Activated CD4-positive, alpha-beta T cell treated with anti-CD3 and anti-CD28 coated beads, Interleukin-2, amount 50 U/mL, for 4 hours (primary cell): ENCODE data around the gene COLEC12.

Experiments
- DNase-seq, 2 experiments: peaks; one replicate each; pipeline ENCODE4 v3.0.0-alpha.2; 2020

Gene COLEC12

GRCh38 chr18:434410-434809, 66.1 kb downstream of the COLEC12 start:
- DNase-seq: no peak

- DNase-seq: no peak
Observed at GRCh38 chr18:433960-434359, 66.5 kb downstream of the COLEC12 start.

GRCh38 chr18:433298-433697, 67.2 kb downstream of the COLEC12 start:
- no peak for DNase-seq

- DNase-seq: no peak
Observed at GRCh38 chr18:432791-433190, 67.7 kb downstream of the COLEC12 start.

GRCh38 chr18:429030-429429, 71.5 kb downstream of the COLEC12 start:
- DNase-seq: no peak

- no peak for DNase-seq
Observed at GRCh38 chr18:427005-427404, 73.5 kb downstream of the COLEC12 start.

GRCh38 chr18:425106-425745, 75.3 kb downstream of the COLEC12 start:
- DNase-seq: no peak

GRCh38 chr18:424668-425067, 75.8 kb downstream of the COLEC12 start:
- no peak for DNase-seq

- DNase-seq: no peak
Observed at GRCh38 chr18:424071-424661, 76.3 kb downstream of the COLEC12 start.

GRCh38 chr18:422966-423365, 77.5 kb downstream of the COLEC12 start:
- no peak for DNase-seq

- no peak for DNase-seq
Observed at GRCh38 chr18:421247-422155, 79.0 kb downstream of the COLEC12 start.

GRCh38 chr18:420661-421246, 79.7 kb downstream of the COLEC12 start:
- DNase-seq: no peak

GRCh38 chr18:419541-420175, 80.8 kb downstream of the COLEC12 start:
- DNase-seq: no peak

GRCh38 chr18:417495-417894, 83.0 kb downstream of the COLEC12 start:
- no peak for DNase-seq

GRCh38 chr18:416930-417329, 83.6 kb downstream of the COLEC12 start:
- no peak for DNase-seq

GRCh38 chr18:415617-416612, 84.6 kb downstream of the COLEC12 start:
- DNase-seq: no peak

GRCh38 chr18:415047-415446, 85.5 kb downstream of the COLEC12 start:
- no peak for DNase-seq

- no peak for DNase-seq
Observed at GRCh38 chr18:413233-413632, 87.3 kb downstream of the COLEC12 start.

GRCh38 chr18:410047-410455, 90.5 kb downstream of the COLEC12 start:
- no peak for DNase-seq

GRCh38 chr18:408367-408766, 92.1 kb downstream of the COLEC12 start:
- DNase-seq: no peak

GRCh38 chr18:407626-408224, 92.8 kb downstream of the COLEC12 start:
- DNase-seq: no peak
